HG02852 (cell line): ENCODE data around the gene TMEM40.
"Not testable (repeated sequence)": the region's sequence is repeated elsewhere in the genome, so short reads cannot be mapped to it uniquely, and the experiment has no call there.

Experiments used
- ATAC-seq: cut with Tn5 transposase; IDR thresholded peaks from one replicate; pipeline ENCODE4 v1.9.1; 2021; ENCODE audit warnings: mild to moderate bottlenecking, moderate library complexity; ENCODE audit not compliant: unreplicated experiment

Gene TMEM40

DNA sequence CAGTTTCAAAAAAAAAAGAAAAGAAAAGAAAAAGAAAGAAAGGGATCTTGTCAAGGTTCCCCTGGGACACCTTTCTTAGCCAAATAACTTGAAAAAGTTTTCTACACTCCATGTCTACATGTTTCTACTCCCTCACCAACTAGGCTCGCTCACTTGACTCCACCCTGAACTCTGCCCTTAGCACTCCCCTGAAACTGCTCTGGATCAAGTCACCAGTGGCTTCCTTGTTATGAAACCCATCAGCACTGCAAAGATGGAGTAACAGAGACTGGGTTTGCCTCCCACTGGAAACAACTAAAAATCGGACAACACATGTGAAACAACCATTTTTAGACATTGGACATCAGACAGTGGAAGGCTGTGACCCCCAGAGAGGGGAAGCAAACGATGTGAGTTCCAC is 36.8 kb downstream of the TMEM40 start:
- no peak for ATAC-seq

DNA sequence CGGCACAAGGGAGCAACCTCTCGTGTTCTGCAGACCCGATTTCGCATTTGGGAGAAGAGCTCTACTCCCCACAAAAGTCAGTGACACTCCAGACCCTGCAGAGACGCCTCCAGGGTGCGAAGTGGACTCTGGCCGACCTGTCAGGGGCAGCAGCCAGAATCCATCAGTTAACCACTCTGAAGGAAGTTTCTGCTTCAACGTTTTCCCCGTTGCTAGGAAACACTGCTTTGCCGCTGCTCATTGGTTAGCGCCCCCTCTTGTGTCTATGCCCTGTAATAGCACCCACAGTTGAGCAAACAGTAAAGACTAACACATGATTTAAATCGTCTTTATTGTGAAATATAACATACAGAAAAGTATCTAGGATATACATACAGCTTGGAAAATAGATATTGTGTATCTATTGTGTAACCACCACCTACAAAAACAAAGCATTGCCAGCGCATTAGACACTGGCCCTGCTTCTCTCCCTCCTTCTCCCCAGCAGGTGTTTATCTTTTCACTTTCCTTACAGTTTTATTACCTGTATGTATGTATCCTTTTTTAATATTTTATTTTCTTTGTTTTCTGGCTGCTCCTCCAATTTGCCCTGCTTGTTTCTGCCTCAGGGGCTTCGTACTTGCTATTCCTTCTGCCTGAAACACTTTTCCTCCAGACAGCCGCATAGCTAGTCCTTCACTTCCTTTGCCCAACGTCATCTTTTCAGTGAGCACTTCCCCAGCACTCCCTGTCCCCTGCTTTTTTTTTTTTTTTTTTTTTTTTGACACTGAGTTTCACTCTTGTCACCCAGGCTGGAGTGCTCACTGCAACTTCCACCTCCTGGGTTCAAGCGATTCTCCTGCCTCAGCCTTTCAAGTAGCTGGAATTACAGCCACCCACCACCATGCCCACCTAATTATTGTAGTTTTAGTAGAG is 38.8 kb downstream of the TMEM40 start:
- ATAC-seq = peak; percentile 85

DNA sequence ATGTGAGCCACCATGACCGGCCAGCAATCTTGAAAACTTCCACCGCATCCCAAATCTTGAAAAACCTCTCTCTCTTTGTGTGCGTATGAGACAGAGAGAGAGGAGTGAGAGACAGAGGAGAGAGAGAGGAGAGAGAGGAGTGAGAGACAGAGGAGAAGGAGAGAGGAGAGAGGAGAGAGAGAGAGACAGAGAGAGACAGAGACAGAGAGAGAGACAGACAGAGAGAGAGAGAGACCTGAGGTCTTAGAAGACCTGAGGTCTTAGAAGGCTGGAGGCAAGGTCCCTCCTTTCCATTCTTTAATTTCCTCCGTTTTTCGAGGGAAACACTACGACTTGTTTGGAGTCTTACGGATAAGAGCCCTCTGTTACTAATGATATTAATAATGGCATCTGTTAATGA is 39.5 kb downstream of the TMEM40 start:
- ATAC-seq = no peak

DNA sequence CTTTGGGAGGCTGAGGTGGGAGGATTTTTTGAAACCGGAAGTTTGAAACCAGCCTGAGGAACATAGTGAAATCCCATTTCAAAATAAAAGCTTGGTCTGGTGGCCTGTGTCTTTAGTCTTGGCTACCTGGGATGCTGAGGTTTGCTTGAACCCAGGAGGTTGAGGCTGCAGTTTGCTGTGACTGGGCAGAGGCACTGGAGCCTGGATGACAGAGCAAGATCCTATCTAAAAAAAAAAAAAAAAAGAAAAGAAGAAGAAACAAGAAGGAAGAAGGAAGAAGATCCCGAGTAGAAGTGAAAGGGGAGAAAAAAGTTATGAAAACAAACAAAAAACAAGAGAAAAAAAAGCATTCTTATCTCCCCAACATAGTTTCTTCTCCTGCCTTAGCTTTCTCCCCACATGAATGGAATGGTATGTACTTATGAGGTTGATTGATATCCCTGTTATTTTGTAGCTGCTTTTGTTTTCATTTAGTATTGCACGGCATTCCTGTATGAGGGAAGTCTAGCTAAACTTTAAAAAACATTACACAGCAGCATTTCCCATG is 42.4 kb downstream of the TMEM40 start:
- no peak for ATAC-seq

GRCh38 chr3:12714278-12714677 is 44.8 kb downstream of the TMEM40 start:
- ATAC-seq = no peak

GRCh38 chr3:12710062-12710461 is 49.0 kb downstream of the TMEM40 start:
- ATAC-seq = no peak

GRCh38 chr3:12709334-12709733 is 49.7 kb downstream of the TMEM40 start:
- no peak for ATAC-seq

DNA sequence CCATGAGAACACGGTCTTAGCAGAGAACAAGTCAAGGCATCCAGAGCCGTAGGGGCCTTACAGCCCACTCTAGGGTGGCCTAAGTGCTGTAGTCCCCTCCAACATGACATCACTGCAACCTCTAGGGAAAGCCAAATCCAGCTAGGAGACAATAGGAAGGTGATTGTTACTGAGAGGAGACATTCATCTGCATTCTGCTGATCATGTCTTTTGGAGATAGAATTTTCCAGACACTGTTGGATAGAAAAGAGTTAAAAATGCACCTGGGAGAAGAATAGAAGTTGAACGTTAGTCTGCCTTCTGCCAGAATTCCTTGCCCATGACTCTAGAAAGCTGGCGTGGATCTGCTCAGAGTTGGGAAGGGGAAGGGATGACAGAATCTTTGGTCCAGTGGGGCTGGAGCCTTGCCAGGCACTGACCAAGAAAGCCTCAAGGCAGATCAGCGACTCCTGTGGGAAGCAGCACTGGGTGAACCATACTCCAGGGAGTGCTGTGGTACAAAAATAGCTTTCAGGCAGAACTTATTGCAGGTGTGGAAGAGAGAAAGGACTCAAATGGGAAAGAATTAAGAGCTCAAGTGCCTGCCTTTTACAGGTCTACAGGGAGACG is 50.4 kb downstream of the TMEM40 start:
- ATAC-seq = no peak

GRCh38 chr3:12707449-12707848 is 51.6 kb downstream of the TMEM40 start:
- ATAC-seq = no peak

- peak; percentile 93 for ATAC-seq
Observed at GRCh38 chr3:12706504-12707253, 52.4 kb downstream of the TMEM40 start.

DNA sequence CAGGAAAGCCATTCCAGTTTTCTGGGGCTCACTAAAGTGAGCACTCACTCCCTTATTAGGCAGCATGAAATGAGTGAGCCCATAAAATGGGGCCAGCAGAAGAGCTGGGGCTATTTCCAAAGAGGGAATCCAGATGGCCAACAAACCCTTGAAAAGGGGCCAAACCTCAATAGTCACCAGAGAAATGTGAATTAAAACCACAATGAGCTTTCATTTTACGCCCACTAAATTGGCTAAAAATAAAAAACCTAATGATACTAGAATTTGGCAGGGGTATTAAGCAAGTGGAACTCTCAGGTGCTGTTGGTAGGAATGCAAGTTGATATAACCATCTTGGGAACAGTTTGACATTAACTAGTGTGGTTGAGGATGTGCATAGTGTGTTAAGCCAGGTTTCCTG is 53.1 kb downstream of the TMEM40 start:
- no peak for ATAC-seq

DNA sequence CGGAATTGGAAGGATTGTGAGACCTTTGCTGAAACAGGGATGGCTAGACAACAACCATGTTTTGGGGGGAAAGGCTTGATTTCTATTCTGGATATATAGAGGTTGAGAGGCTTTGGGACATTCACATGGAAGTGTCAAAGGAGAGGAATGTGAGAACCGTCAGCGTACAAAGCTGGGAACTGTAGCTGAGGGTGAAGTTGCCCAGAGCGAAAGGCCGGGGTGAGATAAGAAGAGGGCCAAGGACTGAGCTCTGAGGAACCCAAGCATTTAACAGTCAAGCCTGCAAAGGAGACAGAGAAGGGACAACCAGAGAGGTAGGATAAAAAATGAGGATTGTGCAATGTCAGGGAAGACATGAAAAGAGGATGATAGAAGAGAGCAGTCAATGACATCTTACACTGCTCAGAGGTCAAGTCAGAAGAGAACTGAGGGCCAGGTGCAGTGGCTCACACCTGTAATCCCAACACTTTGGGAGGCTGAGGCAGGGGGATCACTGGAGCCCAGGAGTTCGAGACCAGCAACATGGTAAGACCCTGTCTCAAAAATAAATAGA is 53.6 kb downstream of the TMEM40 start:
- ATAC-seq = no peak

DNA sequence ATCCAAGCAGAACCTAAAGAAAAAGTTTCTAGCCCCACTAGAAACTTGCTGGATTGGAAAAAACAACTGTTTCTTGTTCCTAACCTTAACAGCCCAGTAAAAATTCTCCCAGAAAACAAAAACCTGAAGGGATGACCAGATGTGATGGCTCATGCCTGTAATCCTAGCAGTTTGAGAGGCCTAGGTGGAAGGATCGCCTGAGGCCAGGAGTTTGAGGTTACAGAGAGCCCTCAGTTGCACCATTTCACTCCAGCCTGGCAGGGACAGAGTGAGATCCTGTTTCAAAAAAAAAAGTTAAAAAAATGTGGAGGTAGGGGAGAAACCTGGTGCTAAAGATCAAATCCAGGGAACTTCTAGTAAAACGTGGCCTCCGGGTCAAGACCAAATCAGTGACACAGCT is 56.6 kb downstream of the TMEM40 start:
- ATAC-seq = no peak

DNA sequence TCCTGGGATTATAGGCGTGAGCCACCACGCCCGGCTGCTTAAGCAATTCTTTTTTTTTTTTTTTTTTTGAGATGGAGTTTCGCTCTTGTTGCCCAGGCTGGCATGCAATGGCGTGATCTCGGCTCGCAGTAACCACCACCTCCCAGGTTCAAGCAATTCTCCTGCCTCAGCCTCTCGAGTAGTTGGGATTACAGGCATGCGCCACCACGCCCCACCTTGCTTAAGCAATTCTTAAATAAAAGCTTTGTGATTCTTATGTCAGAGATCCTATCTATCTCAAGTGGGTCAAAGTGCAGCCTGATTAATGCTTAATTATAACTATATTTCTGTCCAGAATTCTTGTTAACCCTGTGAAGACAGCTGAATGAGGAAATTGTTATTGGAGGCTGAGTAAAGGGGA is 57.5 kb downstream of the TMEM40 start:
- not testable (repeated sequence) for ATAC-seq

- no peak for ATAC-seq
Observed at GRCh38 chr3:12700800-12701199, 58.3 kb downstream of the TMEM40 start.

- ATAC-seq = no peak
Observed at GRCh38 chr3:12695916-12696315, 63.1 kb downstream of the TMEM40 start.

DNA sequence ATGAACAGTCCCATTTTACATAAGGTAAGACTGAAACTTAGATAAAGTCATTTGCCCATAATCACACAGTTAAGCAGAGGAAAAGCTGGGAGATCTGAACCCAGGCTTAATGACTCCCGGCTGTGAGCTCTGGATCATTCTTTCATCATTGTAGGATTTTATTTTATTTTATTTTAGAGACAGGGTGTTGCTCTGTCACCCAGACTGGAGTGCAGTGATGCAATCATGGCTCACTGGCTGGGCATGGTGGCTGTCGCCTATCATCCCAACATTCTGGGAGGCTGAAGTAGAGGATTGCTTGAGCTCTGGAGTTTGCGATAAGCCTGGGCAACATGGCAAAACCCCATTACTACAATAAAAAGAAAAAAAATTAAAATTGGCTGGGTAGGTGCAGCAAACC is 63.9 kb downstream of the TMEM40 start:
- ATAC-seq = no peak

GRCh38 chr3:12692444-12692843 is 66.6 kb downstream of the TMEM40 start:
- no peak for ATAC-seq

GRCh38 chr3:12689997-12690711 is 68.9 kb downstream of the TMEM40 start:
- no peak for ATAC-seq

- ATAC-seq = no peak
Observed at GRCh38 chr3:12687948-12688347, 71.1 kb downstream of the TMEM40 start.
